MM.1S (cell line): ENCODE results near the gene FAM110A.

Source experiments
- DNase-seq: peaks from one replicate; pipeline ENCODE4 v3.0.0-alpha.2; 2015
- H2AFZ ChIP-seq: fragments of 300-600 bp; sonication (generic); 2 replicates; pipeline ENCODE4 v1.6.0; 2016; ENCODE audit warnings: antibody characterized with exemption, low read length
- H3F3A ChIP-seq: fragments of 300-600 bp; sonication (generic); 2 replicates; pipeline ENCODE4 v1.6.1; 2016; ENCODE audit warnings: mild to moderate bottlenecking, antibody characterized with exemption, low read length, moderate library complexity, mixed read lengths; ENCODE audit not compliant: insufficient read depth
- H3K27ac ChIP-seq: fragments of 300-600 bp; sonication (generic); 2 replicates; pipeline ENCODE4 v1.5.1; 2016; ENCODE audit warnings: mild to moderate bottlenecking, low read length
- H3K27me3 ChIP-seq: fragments of 300-600 bp; sonication (generic); replicated peaks from 2 replicates; pipeline ENCODE4 v1.6.0; 2016; ENCODE audit warnings: low read length; ENCODE audit not compliant: insufficient read depth
- H3K36me3 ChIP-seq: fragments of 300-600 bp; sonication (generic); replicated peaks from 2 replicates; pipeline ENCODE4 v1.6.1; 2016; ENCODE audit warnings: mild to moderate bottlenecking, low read length, mixed read lengths; ENCODE audit not compliant: insufficient read depth
- H3K4me1 ChIP-seq: fragments of 300-600 bp; sonication (generic); 2 replicates; pipeline ENCODE4 v1.6.1; 2016; ENCODE audit warnings: low read length, mixed read lengths
- H3K4me2 ChIP-seq: fragments of 300-600 bp; sonication (generic); 2 replicates; pipeline ENCODE4 v1.6.0; 2016; ENCODE audit warnings: low read depth, low read length
- H3K4me3 ChIP-seq: fragments of 300-600 bp; sonication (generic); 2 replicates; pipeline ENCODE4 v1.5.1; 2016; ENCODE audit warnings: low read length, mixed read lengths
- H3K79me2 ChIP-seq: fragments of 300-600 bp; sonication (generic); 2 replicates; pipeline ENCODE4 v1.6.1; 2016; ENCODE audit warnings: mixed run types, low read length, mixed read lengths
- H3K9ac ChIP-seq: fragments of 300-600 bp; sonication (generic); 2 replicates; pipeline ENCODE4 v1.6.1; 2016; ENCODE audit warnings: low read length, mixed read lengths
- H3K9me2 ChIP-seq: fragments of 300-600 bp; sonication (generic); replicated peaks from 2 replicates; pipeline ENCODE4 v1.6.1; 2016; ENCODE audit warnings: mild to moderate bottlenecking, low read length, mixed read lengths; ENCODE audit not compliant: insufficient read depth
- H3K9me3 ChIP-seq: fragments of 300-600 bp; sonication (generic); replicated peaks from 2 replicates; pipeline ENCODE4 v1.6.1; 2016; ENCODE audit warnings: mild to moderate bottlenecking, low read length, mixed read lengths; ENCODE audit not compliant: insufficient read depth
- H4K20me1 ChIP-seq: fragments of 300-600 bp; sonication (generic); 2 replicates; pipeline ENCODE4 v1.6.1; 2016; ENCODE audit warnings: mild to moderate bottlenecking, low read length, moderate library complexity, mixed read lengths; ENCODE audit not compliant: insufficient read depth
- CTCF ChIP-seq: fragments of 300-600 bp; sonication (generic); IDR thresholded peaks from 2 replicates; pipeline ENCODE4 v1.5.1; 2016; ENCODE audit warnings: antibody characterized with exemption, low read length, mixed read lengths
- EZH2 ChIP-seq: fragments of 300-600 bp; sonication (generic); optimal IDR thresholded peaks from 2 replicates; pipeline ENCODE3; 2017; ENCODE audit warnings: low read depth, mild to moderate bottlenecking, antibody characterized with exemption, low read length, mixed read lengths
- EZH2phosphoT487 ChIP-seq: fragments of 300-600 bp; sonication (generic); IDR thresholded peaks from 2 replicates; pipeline ENCODE4 v1.6.1; 2018; ENCODE audit warnings: antibody characterized with exemption, low read length

The FAM110A gene

GRCh38 chr20:868279-868678, 34.8 kb downstream of the FAM110A start:
- H3K9me3 ChIP-seq = no peaks in the 10 kb centered on the region
- no peak overlapping the region for H3K9ac ChIP-seq
- H3K9me2 ChIP-seq = no peaks in the 10 kb centered on the region
- no peaks in the 10 kb centered on the region for H3K36me3 ChIP-seq
- H4K20me1 ChIP-seq = no peaks in the 10 kb centered on the region
- H3K27ac ChIP-seq = no peak overlapping the region
- H3K4me2 ChIP-seq = no peak overlapping the region
- no peak overlapping the region for H3K4me3 ChIP-seq
- TF ChIP-seq EZH2 = no peak
- no peak for TF ChIP-seq EZH2phosphoT487
- TF ChIP-seq CTCF = no peak
- H3K79me2 ChIP-seq = no peaks in the 10 kb centered on the region
- H3F3A ChIP-seq = no peaks in the 10 kb centered on the region
- no peaks in the 10 kb centered on the region for H3K4me1 ChIP-seq
- no peak overlapping the region for H2AFZ ChIP-seq
- H3K27me3 ChIP-seq = no peaks in the 10 kb centered on the region; the same call in 1 of the 2 replicates
- no peak for DNase-seq

GRCh38 chr20:869606-870005, 36.1 kb downstream of the FAM110A start:
- no peaks in the 10 kb centered on the region for H3F3A ChIP-seq
- no peak for DNase-seq
- no peak for TF ChIP-seq EZH2
- no peak overlapping the region for H3K9ac ChIP-seq
- H2AFZ ChIP-seq = no peak overlapping the region
- no peaks in the 10 kb centered on the region for H3K79me2 ChIP-seq
- H3K4me1 ChIP-seq = no peaks in the 10 kb centered on the region
- H3K36me3 ChIP-seq = no peaks in the 10 kb centered on the region
- H3K9me3 ChIP-seq = no peaks in the 10 kb centered on the region
- H3K27me3 ChIP-seq = no peaks in the 10 kb centered on the region; the same call in 1 of the 2 replicates
- H3K4me3 ChIP-seq = no peak overlapping the region
- H4K20me1 ChIP-seq = no peaks in the 10 kb centered on the region
- no peaks in the 10 kb centered on the region for H3K9me2 ChIP-seq
- H3K4me2 ChIP-seq = no peak overlapping the region
- no peak overlapping the region for H3K27ac ChIP-seq

GRCh38 chr20:870758-871157, 37.2 kb downstream of the FAM110A start:
- Histone ChIP-seq H3K4me3 (no peak overlapping the region), H3K79me2 (no peaks in the 10 kb centered on the region), H4K20me1 (no peaks in the 10 kb centered on the region), H3F3A (no peaks in the 10 kb centered on the region), H3K27me3 (no peaks in the 10 kb centered on the region; the same call in 1 of the 2 replicates), H3K9me2 (no peaks in the 10 kb centered on the region), H3K4me1 (no peaks in the 10 kb centered on the region), H3K9me3 (no peaks in the 10 kb centered on the region), H3K4me2 (no peak overlapping the region), H3K36me3 (no peaks in the 10 kb centered on the region), H2AFZ (no peak overlapping the region), H3K27ac (no peak overlapping the region), H3K9ac (no peak overlapping the region)
- TF ChIP-seq EZH2phosphoT487 (no peak), EZH2 (no peak)
- DNase-seq = no peak

- H3K36me3 ChIP-seq = no peaks in the 10 kb centered on the region
- H3K4me1 ChIP-seq = no peaks in the 10 kb centered on the region
- no peak overlapping the region for H3K4me3 ChIP-seq
- no peaks in the 10 kb centered on the region for H4K20me1 ChIP-seq
- no peak for DNase-seq
- H3K79me2 ChIP-seq = no peaks in the 10 kb centered on the region
- no peak overlapping the region for H2AFZ ChIP-seq
- H3K27me3 ChIP-seq = no peaks in the 10 kb centered on the region; the same call in 1 of the 2 replicates
- no peaks in the 10 kb centered on the region for H3K9me3 ChIP-seq
- no peaks in the 10 kb centered on the region for H3F3A ChIP-seq
- no peak overlapping the region for H3K9ac ChIP-seq
- no peaks in the 10 kb centered on the region for H3K9me2 ChIP-seq
- H3K27ac ChIP-seq = no peak overlapping the region
- no peak overlapping the region for H3K4me2 ChIP-seq
- TF ChIP-seq EZH2 = no peak
- no peak for TF ChIP-seq EZH2phosphoT487
- no peak for TF ChIP-seq CTCF
These were observed 37.9 kb downstream of the FAM110A start for GRCh38 chr20:871436-871835.
